IMR-90 (cell line): ENCODE results near the gene ADGRG4. TPM values are rescaled to one million over a fixed set of nuclear protein-coding genes. Genes with fewer than 3 reads are reported as not detected.

Source experiments
- ATAC-seq: fragments of 200-7000 bp; cut with Tn5 transposase; 2 replicates; pipeline ENCODE4 v1.9.1; 2020; ENCODE audit warnings: low read depth, mild to moderate bottlenecking, moderate library complexity
- BruUV-seq: library from RNA; stranded (reverse); fragments of 400-500 nt; replicated peaks from 2 replicates; lab custom pipeline; 2021; lab: Mats Ljungman, UMichigan
- CTCF ChIA-PET: fragments of 300-600 bp; formaldehyde crosslinking; extraction: SDS; loops from one replicate; lab custom pipeline; 2021; ENCODE audit warnings: antibody characterized with exemption; lab: Yijun Ruan, JAX
- POLR2A ChIA-PET: fragments of 300-600 bp; sonication (Branson Sonifier 250); formaldehyde crosslinking; loops from one replicate; lab custom pipeline; 2022; ENCODE audit warnings: antibody characterized with exemption; ENCODE audit not compliant: unreplicated experiment; lab: Charles Lee
- DNase-seq: peaks from one replicate; pipeline ENCODE4 v3.0.0; 2013
- H2AFZ ChIP-seq: replicated peaks from 2 replicates; pipeline ENCODE3; 2013; ENCODE audit warnings: low read length, mild to moderate bottlenecking; ENCODE audit not compliant: poor library complexity
- H2AK5ac ChIP-seq: 2 replicates; pipeline ENCODE4 v1.6.1; 2013; ENCODE audit warnings: low read depth, low read length, inconsistent platforms
- H2AK9ac ChIP-seq: replicated peaks from 2 replicates; pipeline ENCODE3; 2013; ENCODE audit warnings: mild to moderate bottlenecking, low read depth, low read length, moderate library complexity; ENCODE audit not compliant: poor library complexity
- H2BK120ac ChIP-seq: 2 replicates; pipeline ENCODE4 v1.6.1; 2013; ENCODE audit warnings: low read depth, low read length, inconsistent platforms
- H2BK15ac ChIP-seq: 3 replicates; pipeline ENCODE4 v1.6.1; 2013; ENCODE audit warnings: low read depth, low read length, inconsistent platforms
- H2BK20ac ChIP-seq: 2 replicates; pipeline ENCODE4 v1.6.1; 2013; ENCODE audit warnings: low read depth, mild to moderate bottlenecking, inconsistent platforms, low read length, moderate library complexity
- H2BK5ac ChIP-seq: 2 replicates; pipeline ENCODE4 v1.6.1; 2013; ENCODE audit warnings: mild to moderate bottlenecking, low read depth, low read length, inconsistent platforms; ENCODE audit not compliant: poor library complexity, severe bottlenecking
- H3K14ac ChIP-seq: replicated peaks from 2 replicates; pipeline ENCODE4 v1.6.1; 2013; ENCODE audit warnings: low read depth, low read length, inconsistent platforms
- H3K18ac ChIP-seq: 2 replicates; pipeline ENCODE4 v1.6.1; 2013; ENCODE audit warnings: low read depth, low read length, control low read depth
- H3K23ac ChIP-seq: 2 replicates; pipeline ENCODE4 v1.6.1; 2013; ENCODE audit warnings: low read depth, low read length, inconsistent platforms
- H3K27ac ChIP-seq: 2 replicates; pipeline ENCODE4 v1.5.1; 2013; ENCODE audit warnings: mild to moderate bottlenecking, control low read depth, low read length; ENCODE audit not compliant: insufficient read depth
- H3K27me3 ChIP-seq: 2 replicates; pipeline ENCODE4 v1.6.1; 2013; ENCODE audit warnings: low read length; ENCODE audit not compliant: control insufficient read depth, insufficient read depth
- H3K36me3 ChIP-seq: 2 replicates; pipeline ENCODE4 v1.6.1; 2013; ENCODE audit warnings: low read length, mixed read lengths; ENCODE audit not compliant: control insufficient read depth, insufficient read depth
- H3K4ac ChIP-seq: 2 replicates; pipeline ENCODE4 v1.6.1; 2013; ENCODE audit warnings: low read depth, low read length, inconsistent platforms
- H3K4me1 ChIP-seq: 2 replicates; pipeline ENCODE4 v1.6.1; 2013; ENCODE audit warnings: low read length, mixed read lengths; ENCODE audit not compliant: control insufficient read depth, insufficient read depth
- H3K4me2 ChIP-seq: 2 replicates; pipeline ENCODE4 v1.6.1; 2013; ENCODE audit warnings: low read depth, mild to moderate bottlenecking, control low read depth, low read length, moderate library complexity
- H3K4me3 ChIP-seq: 2 replicates; pipeline ENCODE4 v1.5.1; 2013; ENCODE audit warnings: low read depth, mild to moderate bottlenecking, control low read depth, low read length, moderate library complexity; ENCODE audit not compliant: insufficient read depth
- H3K56ac ChIP-seq: 2 replicates; pipeline ENCODE4 v1.6.1; 2013; ENCODE audit warnings: low read length, inconsistent platforms; ENCODE audit not compliant: insufficient read depth; ENCODE audit errors: extremely low read depth
- H3K79me1 ChIP-seq, 2 experiments: 2 replicates each; pipeline ENCODE4 v1.6.1; 2013; ENCODE audit warnings: low read length in 2 of 2, inconsistent platforms in 1 of 2, low read depth in 1 of 2
- H3K9ac ChIP-seq: 2 replicates; pipeline ENCODE4 v1.6.1; 2013; ENCODE audit warnings: low read depth, low read length, control low read depth
- H3K9me1 ChIP-seq: 2 replicates; pipeline ENCODE4 v1.6.1; 2013; ENCODE audit warnings: low read length, inconsistent platforms; ENCODE audit not compliant: insufficient read depth
- H3K9me3 ChIP-seq: 2 replicates; pipeline ENCODE4 v1.6.1; 2013; ENCODE audit warnings: low read length; ENCODE audit not compliant: control insufficient read depth, insufficient read depth
- H4K20me1 ChIP-seq: 2 replicates; pipeline ENCODE4 v1.6.1; 2013; ENCODE audit warnings: low read length, inconsistent platforms; ENCODE audit not compliant: insufficient read depth
- H4K5ac ChIP-seq: 2 replicates; pipeline ENCODE4 v1.6.1; 2013; ENCODE audit warnings: mild to moderate bottlenecking, low read depth, low read length, control low read depth
- H4K8ac ChIP-seq, 2 experiments: 2 replicates each; pipeline ENCODE4 v1.6.1; 2013; ENCODE audit warnings: low read depth in 2 of 2, low read length in 2 of 2, control low read depth in 1 of 2, inconsistent platforms in 1 of 2
- H4K91ac ChIP-seq: 2 replicates; pipeline ENCODE4 v1.6.1; 2013; ENCODE audit warnings: low read depth, low read length, inconsistent platforms; ENCODE audit not compliant: insufficient read depth
- RFX5 ChIP-seq: IDR thresholded peaks from 2 replicates; pipeline ENCODE4 v1.8.0; 2012; ENCODE audit warnings: low read depth, mild to moderate bottlenecking, low read length, moderate library complexity
- SMC3 ChIP-seq: fragments of 150-350 bp; IDR thresholded peaks from 2 replicates; pipeline ENCODE4 v1.6.1; 2016; ENCODE audit warnings: low read depth, mild to moderate bottlenecking, antibody characterized with exemption, low read length, moderate library complexity
- WGBS, 2 experiments: methylation state at CpG; one replicate each; pipeline versions ENCODE4 v1.1.5 to v1.1.7; 2013; ENCODE audit warnings: missing lambda C conversion rate in 2 of 2; ENCODE audit not compliant: insufficient read length in 1 of 2; ENCODE audit errors: extremely low coverage in 2 of 2; 5-methylcytosine and 5-hydroxymethylcytosine counted together
- dilution Hi-C: fragments of 300-500 bp; cut with HindIII; formaldehyde crosslinking; loops from one replicate; pipeline ENCODE4 v1.14.3; 2018; ENCODE audit warnings: low sequenced_read_pairs; ENCODE audit not compliant: unreplicated experiment
- in situ Hi-C: fragments of 300-500 bp; cut with MboI; formaldehyde crosslinking; loops from 3 replicates; pipeline ENCODE4 v1.14.3; 2019; ENCODE audit warnings: low sequenced_read_pairs, inconsistent platforms, mixed read lengths
- intact Hi-C: fragments of 100-400 bp; cut with micrococcal nuclease; formaldehyde crosslinking; loops from 2 replicates; pipeline ENCODE4 v1.10.0; 2022
- polyA plus RNA-seq, 3 experiments: library from polyadenylated mRNA; depleted of rRNA; stranded (reverse); fragments of >200 nt; gene quantifications; 2 replicates each; pipeline ENCODE4 v1.2.3, GENCODE V29; 2012; ENCODE audit warnings: low replicate concordance in 1 of 3
- total RNA-seq: library from RNA; depleted of rRNA; stranded (reverse); fragments of >200 nt; gene quantifications from 2 replicates; pipeline ENCODE4 v1.2.3, GENCODE V29; 2012
- TF ChIP-seq, protein P1 (sequence below): fragments of 150-350 bp; IDR thresholded peaks from 2 replicates; pipeline ENCODE4 v1.6.1; 2016; ENCODE audit warnings: low read depth, mild to moderate bottlenecking, low read length, moderate library complexity, borderline replicate concordance

The ADGRG4 gene
- total and polyA plus RNA-seq, 2 of the 4 experiments (the other 2 are of a cell fraction), result under 0.01 TPM; not detected in 1

DNA sequence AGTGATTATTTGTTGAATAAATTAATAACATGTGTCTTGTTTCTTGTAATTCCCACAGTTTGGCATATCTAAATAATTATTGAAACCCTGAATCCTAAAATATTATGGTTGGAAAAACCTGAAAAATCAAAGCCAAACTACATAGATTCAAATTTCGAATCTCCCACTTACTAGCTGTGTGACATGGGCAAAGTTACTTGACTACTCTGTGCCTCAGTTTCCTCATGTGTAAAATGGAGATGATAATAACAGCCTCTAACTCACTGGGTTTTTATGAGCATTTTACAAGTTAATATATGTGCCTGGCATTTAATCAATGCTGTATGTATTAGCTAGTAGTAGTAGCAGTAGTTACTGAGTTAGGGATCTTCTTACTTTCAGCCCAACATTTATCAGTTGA is 152.4 kb downstream of the ADGRG4 start:
- Histone ChIP-seq H2BK15ac (no peak overlapping the region), H4K91ac (no peak overlapping the region), H2BK120ac (no peak overlapping the region), H4K8ac (no peak overlapping the region), H3K14ac (no peak overlapping the region), H3K4ac (no peak overlapping the region), H4K5ac (no peak overlapping the region), H3K9me3 (no peaks in the 10 kb centered on the region), H2BK20ac (no peak overlapping the region), H3K4me3 (no peak overlapping the region), H2AFZ (no peak overlapping the region), H2AK9ac (no peak overlapping the region), H3K4me2 (no peak overlapping the region), H3K4me1 (no peaks in the 10 kb centered on the region), H3K23ac (no peak overlapping the region), H3K36me3 (no peaks in the 10 kb centered on the region), H3K56ac (no peak overlapping the region), H3K27me3 (0 out of 2 replicates have a peak, but pooled peaks cover 1% of the 10 kb centered on the region), H3K9me1 (no peaks in the 10 kb centered on the region), H2AK5ac (no peak overlapping the region), H3K27ac (no peak overlapping the region), H3K18ac (no peak overlapping the region), H4K20me1 (no peaks in the 10 kb centered on the region), H2BK5ac (no peak overlapping the region), H3K9ac (no peak overlapping the region), H3K79me1 (no peaks in the 10 kb centered on the region)
- BruUV-seq, result no TSS peak
- DNase-seq, result no peak
- ChIA-PET POLR2A (no interaction called here), CTCF (interaction anchor here (1.0 kb wide), 1 partner anchor 15 kb away, joined by 4 read pairs; no protein-coding TSS in a partner anchor)
- WGBS, 2 experiments, result no CpG with 5 or more reads among the region's 1 CpG
- in situ Hi-C loops (no loop called here), intact Hi-C loops (no loop called here), dilution Hi-C loops (no loop called here)
- TF ChIP-seq RFX5, result no peak
- TF ChIP-seq SMC3, result no peak
- TF ChIP-seq, protein P1, sequence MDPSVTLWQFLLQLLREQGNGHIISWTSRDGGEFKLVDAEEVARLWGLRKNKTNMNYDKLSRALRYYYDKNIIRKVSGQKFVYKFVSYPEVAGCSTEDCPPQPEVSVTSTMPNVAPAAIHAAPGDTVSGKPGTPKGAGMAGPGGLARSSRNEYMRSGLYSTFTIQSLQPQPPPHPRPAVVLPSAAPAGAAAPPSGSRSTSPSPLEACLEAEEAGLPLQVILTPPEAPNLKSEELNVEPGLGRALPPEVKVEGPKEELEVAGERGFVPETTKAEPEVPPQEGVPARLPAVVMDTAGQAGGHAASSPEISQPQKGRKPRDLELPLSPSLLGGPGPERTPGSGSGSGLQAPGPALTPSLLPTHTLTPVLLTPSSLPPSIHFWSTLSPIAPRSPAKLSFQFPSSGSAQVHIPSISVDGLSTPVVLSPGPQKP, result no peak
- no peak for ATAC-seq
